Endothelial cell of umbilical vein (primary cell): Measurements from ENCODE around the gene PLB1. TPM values are rescaled to one million over a fixed set of nuclear protein-coding genes. Genes with fewer than 3 reads are reported as not detected.

Experiments
- BruUV-seq: library from RNA; stranded (reverse); fragments of 400-500 nt; replicated peaks from 2 replicates; lab custom pipeline; 2021; lab: Mats Ljungman, UMichigan
- CTCF ChIA-PET: fragments of 300-600, 350-600 bp; sonication (Branson Sonifier 250); formaldehyde crosslinking; loops from one replicate; lab custom pipeline; 2021; ENCODE audit warnings: antibody characterized with exemption, inconsistent platforms; lab: Charles Lee
- POLR2A ChIA-PET: fragments of 300-600, 350-600 bp; sonication (Branson Sonifier 250); formaldehyde crosslinking; loops from one replicate; lab custom pipeline; 2021; ENCODE audit warnings: antibody characterized with exemption, inconsistent platforms; lab: Charles Lee
- DNase-seq: peaks from one replicate; pipeline ENCODE4 v3.0.0-alpha.2; 2011; ENCODE audit warnings: low read depth, low spot score
- FAIRE-seq: peaks from 2 replicates; lab custom pipeline; 2011; peaks lifted over from hg19 to GRCh38; lab: Jason Lieb, UNC
- H2AFZ ChIP-seq: 2 replicates; pipeline ENCODE4 v1.6.0; 2012; ENCODE audit warnings: low read depth, low read length, control low read depth, inconsistent platforms
- H3K27ac ChIP-seq: 2 replicates; pipeline ENCODE4 v1.5.1; 2011; ENCODE audit warnings: low read depth, mild to moderate bottlenecking, control low read depth, low read length, moderate library complexity; ENCODE audit not compliant: insufficient read depth
- H3K27me3 ChIP-seq, 2 experiments: 2 replicates each; pipeline versions ENCODE4 v1.6.0 to v1.6.1; 2011; ENCODE audit warnings: low read length in 2 of 2, mixed read lengths in 1 of 2; ENCODE audit not compliant: control insufficient read depth in 2 of 2, insufficient read depth in 2 of 2
- H3K36me3 ChIP-seq, 2 experiments: 2 replicates in 1 of 2; 3 replicates in 1 of 2; pipeline ENCODE4 v1.5.1; 2011; ENCODE audit warnings: low read length in 2 of 2, mild to moderate bottlenecking in 1 of 2, moderate library complexity in 1 of 2; ENCODE audit not compliant: control insufficient read depth in 2 of 2, insufficient read depth in 2 of 2; ENCODE audit errors: extremely low read depth in 1 of 2
- H3K4me1 ChIP-seq: 3 replicates; pipeline ENCODE4 v1.5.1; 2011; ENCODE audit warnings: mild to moderate bottlenecking, low read length; ENCODE audit not compliant: control insufficient read depth, insufficient read depth; ENCODE audit errors: extremely low read depth
- H3K4me2 ChIP-seq: 2 replicates; pipeline ENCODE4 v1.6.1; 2011; ENCODE audit warnings: low read length, control low read depth, mixed read lengths; ENCODE audit not compliant: insufficient read depth
- H3K4me3 ChIP-seq, 3 experiments: fragments of 200-600 bp in 1 of 3; sonication (generic), shearing (Covaris generic) in 1 of 3; replicated peaks in 1 of 3; 2 replicates each; pipeline ENCODE4 v1.5.1; 2011 to 2016; ENCODE audit warnings: control low read depth in 3 of 3, low read length in 3 of 3, mild to moderate bottlenecking in 2 of 3, inconsistent platforms in 1 of 3, low read depth in 1 of 3, moderate library complexity in 1 of 3; ENCODE audit not compliant: insufficient read depth in 1 of 3
- H3K79me2 ChIP-seq: 2 replicates; pipeline ENCODE4 v1.6.0; 2012; ENCODE audit warnings: low read length, inconsistent platforms; ENCODE audit not compliant: control insufficient read depth, insufficient read depth
- H3K9ac ChIP-seq: replicated peaks from 2 replicates; pipeline ENCODE3; 2011; ENCODE audit warnings: low read length, control low read depth; ENCODE audit not compliant: insufficient read depth; ENCODE audit errors: extremely low read depth
- H3K9me1 ChIP-seq: replicated peaks from 3 replicates; pipeline ENCODE4 v1.6.0; 2011; ENCODE audit warnings: mild to moderate bottlenecking, low read length; ENCODE audit not compliant: control insufficient read depth, insufficient read depth; ENCODE audit errors: extremely low read depth
- H3K9me3 ChIP-seq: replicated peaks from 2 replicates; pipeline ENCODE4 v1.5.1; 2012; ENCODE audit warnings: low read length, inconsistent platforms; ENCODE audit not compliant: control insufficient read depth, insufficient read depth
- H4K20me1 ChIP-seq: replicated peaks from 2 replicates; pipeline ENCODE3; 2011; ENCODE audit warnings: mild to moderate bottlenecking, low read length; ENCODE audit not compliant: control insufficient read depth, insufficient read depth; ENCODE audit errors: extremely low read depth
- CTCF ChIP-seq, 2 donors: IDR thresholded peaks; 1 replicate in 1 of 2; 2 replicates in 1 of 2; pipeline ENCODE4 v1.5.1; 2011; ENCODE audit warnings: low read length in 2 of 2, mild to moderate bottlenecking in 2 of 2, moderate library complexity in 2 of 2, control low read depth in 1 of 2, inconsistent platforms in 1 of 2, low read depth in 1 of 2; ENCODE audit not compliant: insufficient read depth in 1 of 2; ENCODE audit errors: extremely low read depth in 1 of 2
- EZH2 ChIP-seq: IDR thresholded peaks from 2 replicates; pipeline ENCODE4 v1.6.1; 2012; ENCODE audit warnings: borderline replicate concordance, low read depth, mild to moderate bottlenecking, moderate library complexity, low read length, inconsistent platforms; ENCODE audit not compliant: severe bottlenecking
- FOS ChIP-seq: IDR thresholded peaks from 2 replicates; pipeline ENCODE4 v1.6.1; 2011; ENCODE audit warnings: mild to moderate bottlenecking, low read length, moderate library complexity, borderline replicate concordance; ENCODE audit not compliant: insufficient read depth
- GATA2 ChIP-seq: IDR thresholded peaks from 2 replicates; pipeline ENCODE4 v1.7.0; 2011; ENCODE audit warnings: low read depth, mild to moderate bottlenecking, moderate library complexity, mixed read lengths, low read length; ENCODE audit not compliant: insufficient read length, insufficient read depth
- MAX ChIP-seq: IDR thresholded peaks from 2 replicates; pipeline ENCODE4 v1.6.1; 2011; ENCODE audit not compliant: insufficient read depth, insufficient read length
- MYC ChIP-seq: IDR thresholded peaks from one replicate; pipeline ENCODE4 v1.6.1; 2011; ENCODE audit warnings: mild to moderate bottlenecking, low read depth, low read length
- POLR2A ChIP-seq: IDR thresholded peaks from 2 replicates; pipeline ENCODE4 v1.6.1; 2012; ENCODE audit warnings: low read depth, mild to moderate bottlenecking, control low read depth, low read length
- POLR2AphosphoS5 ChIP-seq: IDR thresholded peaks from 2 replicates; pipeline ENCODE4 v1.6.1; 2012; ENCODE audit warnings: low read depth, mild to moderate bottlenecking, control low read depth, low read length, moderate library complexity; ENCODE audit not compliant: insufficient read depth
- dilution Hi-C: fragments of 300-500 bp; cut with MboI; formaldehyde crosslinking; loops from one replicate; pipeline ENCODE4 v1.15.0; 2019; ENCODE audit warnings: low sequenced_read_pairs; ENCODE audit not compliant: extremely low pct_ligation_motif_present
- intact Hi-C: fragments of 100-400 bp; cut with micrococcal nuclease; formaldehyde crosslinking; loops from one replicate; pipeline ENCODE4 v1.10.0; 2022
- polyA plus RNA-seq, 4 experiments: library from polyadenylated mRNA; depleted of rRNA in 3 of 4; stranded (reverse) in 3 of 4; unstranded in 1 of 4; fragments of >200 nt; gene quantifications; 2 replicates each; pipeline versions ENCODE4 v1.2.1 to v1.2.3, GENCODE V29; 2011 to 2012; ENCODE audit warnings: missing spikeins in 1 of 4
- total RNA-seq: library from RNA; stranded (reverse); gene quantifications from 2 replicates; pipeline ENCODE4 v1.2.3, GENCODE V29; 2021

PLB1 gene
- total and polyA plus RNA-seq, 2 donors (not counting 3 experiments of a cell fraction or from before 2014, with no cell fraction given), result 0.75 to 0.80 TPM

- Histone ChIP-seq H3K9me1 (no peaks in the 10 kb centered on the region), H4K20me1 (no peaks in the 10 kb centered on the region), H3K36me3 (no peaks in the 10 kb centered on the region), H3K4me3 (no peak overlapping the region), H2AFZ (no peak overlapping the region), H3K27me3 (no peaks in the 10 kb centered on the region), H3K79me2 (no peaks in the 10 kb centered on the region), H3K9me3 (no peaks in the 10 kb centered on the region), H3K9ac (no peak overlapping the region), H3K4me2 (peak overlapping the region; percentile 70), H3K4me1 (peaks cover 42% of the 10 kb centered on the region), H3K27ac (peak overlapping the region; percentile 69)
- FAIRE-seq (peak; percentile 92), DNase-seq (peak; percentile 90)
- intact Hi-C loops (loop anchor here (1.0 to 5.0 kb wide), 5 partner anchors 31 to 67 kb away; no protein-coding TSS in a partner anchor), dilution Hi-C loops (no loop called here)
- TF ChIP-seq MYC (no peak), POLR2A (no peak), POLR2AphosphoS5 (peak; percentile 91), FOS (peak; percentile 35)
- ChIA-PET POLR2A (no interaction called here), CTCF (interaction anchor here (1.0 to 6.5 kb wide), 5 partner anchors 15 to 95 kb away, joined by 3 to 75 read pairs (median 5); partner anchors contain the start of gene PPP1CB)
- BruUV-seq, result no TSS peak
Measured at GRCh38 chr2:28661589-28662001, 165.7 kb downstream of the PLB1 start.

GRCh38 chr2:28662044-28662443 is 166.2 kb downstream of the PLB1 start:
- no peaks in the 10 kb centered on the region for H3K27me3 ChIP-seq
- H3K4me1 ChIP-seq, result peaks cover 42% of the 10 kb centered on the region
- intact Hi-C loops, result loop anchor here (2.0 to 5.0 kb wide), 2 partner anchors 55 kb away; no protein-coding TSS in a partner anchor
- H2AFZ ChIP-seq, result no peak overlapping the region
- TF ChIP-seq GATA2 (no peak), EZH2 (no peak), CTCF (IDR thresholded peaks at IDR 0.05; ENCODE audit: extremely low read depth in 1 of 2, insufficient read depth in 1 of 2, low read depth in 1 of 2, low read length in 2 of 2) (no peak), MAX (no peak)
- CTCF ChIA-PET, result interaction anchor here (1.0 to 6.5 kb wide), 8 partner anchors 14 to 95 kb away, joined by 3 to 75 read pairs (median 6); partner anchors contain the start of gene PPP1CB
- H3K79me2 ChIP-seq, result no peaks in the 10 kb centered on the region
- no peak overlapping the region for H3K4me3 ChIP-seq
- H3K27ac ChIP-seq, result peak overlapping the region; percentile 69
- no peaks in the 10 kb centered on the region for H4K20me1 ChIP-seq
- no peak overlapping the region for H3K9ac ChIP-seq
- no TSS peak for BruUV-seq
- H3K9me1 ChIP-seq, result no peaks in the 10 kb centered on the region
- H3K9me3 ChIP-seq, result no peaks in the 10 kb centered on the region
- peak overlapping the region; percentile 27 for H3K4me2 ChIP-seq
- FAIRE-seq (no peak), DNase-seq (no peak)
- dilution Hi-C loops, result no loop called here
- no peaks in the 10 kb centered on the region for H3K36me3 ChIP-seq
- POLR2A ChIA-PET, result no interaction called here
